Tibial nerve (tissue), 4 donors: Measurements from ENCODE around the gene ST3GAL3.

ENCODE experiments used
- CTCF ChIP-seq, 5 experiments: fragments of 200-600 bp in 3 of 5; fragments of 450-650 bp in 2 of 5; sonication (generic) in 3 of 5; IDR thresholded peaks; one replicate each; pipeline ENCODE4 v1.5.1; 2016 to 2019; ENCODE audit warnings: antibody characterized with exemption in 5 of 5, mild to moderate bottlenecking in 3 of 5, moderate library complexity in 2 of 5
- EP300 ChIP-seq, 2 donors: sonication (generic); formaldehyde crosslinking; IDR thresholded peaks; one replicate each; pipeline ENCODE4 v1.6.1; 2017; ENCODE audit warnings: antibody characterized with exemption in 2 of 2, mild to moderate bottlenecking in 1 of 2

- TF ChIP-seq CTCF (IDR thresholded peaks at IDR 0.05) (no peak), EP300 (IDR thresholded peaks at IDR 0.05) (no peak)
These were observed 76.4 kb downstream of the ST3GAL3 start for GRCh38 chr1:43783671-43784205.
